Measurements from ENCODE around the gene OPN1MW2. TPM values are rescaled to one million over a fixed set of nuclear protein-coding genes. Genes with fewer than 3 reads are reported as not detected.
"Not testable (repeated sequence)": the region's sequence is repeated elsewhere in the genome, so short reads cannot be mapped to it uniquely, and the experiment has no call there.

OPN1MW2 gene
- total RNA-seq, result not detected

DNA sequence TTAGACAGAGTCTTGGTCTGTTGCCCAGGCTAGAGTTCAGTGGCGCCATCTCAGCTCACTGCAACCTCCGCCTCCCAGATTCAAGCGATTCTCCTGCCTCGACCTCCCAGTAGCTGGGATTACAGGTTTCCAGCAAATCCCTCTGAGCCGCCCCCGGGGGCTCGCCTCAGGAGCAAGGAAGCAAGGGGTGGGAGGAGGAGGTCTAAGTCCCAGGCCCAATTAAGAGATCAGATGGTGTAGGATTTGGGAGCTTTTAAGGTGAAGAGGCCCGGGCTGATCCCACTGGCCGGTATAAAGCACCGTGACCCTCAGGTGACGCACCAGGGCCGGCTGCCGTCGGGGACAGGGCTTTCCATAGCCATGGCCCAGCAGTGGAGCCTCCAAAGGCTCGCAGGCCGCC lies at the start of gene OPN1MW2:
Gene OPN1MW2 (plus strand): TSS at position 301 of the 400 bp plus-strand sequence. CDS start 60 bp downstream, at position 361.
- TF ChIP-seq, protein P1, sequence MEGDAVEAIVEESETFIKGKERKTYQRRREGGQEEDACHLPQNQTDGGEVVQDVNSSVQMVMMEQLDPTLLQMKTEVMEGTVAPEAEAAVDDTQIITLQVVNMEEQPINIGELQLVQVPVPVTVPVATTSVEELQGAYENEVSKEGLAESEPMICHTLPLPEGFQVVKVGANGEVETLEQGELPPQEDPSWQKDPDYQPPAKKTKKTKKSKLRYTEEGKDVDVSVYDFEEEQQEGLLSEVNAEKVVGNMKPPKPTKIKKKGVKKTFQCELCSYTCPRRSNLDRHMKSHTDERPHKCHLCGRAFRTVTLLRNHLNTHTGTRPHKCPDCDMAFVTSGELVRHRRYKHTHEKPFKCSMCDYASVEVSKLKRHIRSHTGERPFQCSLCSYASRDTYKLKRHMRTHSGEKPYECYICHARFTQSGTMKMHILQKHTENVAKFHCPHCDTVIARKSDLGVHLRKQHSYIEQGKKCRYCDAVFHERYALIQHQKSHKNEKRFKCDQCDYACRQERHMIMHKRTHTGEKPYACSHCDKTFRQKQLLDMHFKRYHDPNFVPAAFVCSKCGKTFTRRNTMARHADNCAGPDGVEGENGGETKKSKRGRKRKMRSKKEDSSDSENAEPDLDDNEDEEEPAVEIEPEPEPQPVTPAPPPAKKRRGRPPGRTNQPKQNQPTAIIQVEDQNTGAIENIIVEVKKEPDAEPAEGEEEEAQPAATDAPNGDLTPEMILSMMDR (IDR thresholded peaks at IDR 0.05; ENCODE audit: low read depth), result not testable (repeated sequence)

- TF ChIP-seq, protein P1 (IDR thresholded peaks at IDR 0.05; ENCODE audit: low read depth), result not testable (repeated sequence)
Observed at GRCh38 chrX:154182296-154182695, 37.3 kb upstream of the OPN1MW2 start, which contains the start of gene OPN1MW. Gene OPN1MW (plus strand): TSS chrX:154182596. CDS start chrX:154182678, 82 bp downstream.

DNA sequence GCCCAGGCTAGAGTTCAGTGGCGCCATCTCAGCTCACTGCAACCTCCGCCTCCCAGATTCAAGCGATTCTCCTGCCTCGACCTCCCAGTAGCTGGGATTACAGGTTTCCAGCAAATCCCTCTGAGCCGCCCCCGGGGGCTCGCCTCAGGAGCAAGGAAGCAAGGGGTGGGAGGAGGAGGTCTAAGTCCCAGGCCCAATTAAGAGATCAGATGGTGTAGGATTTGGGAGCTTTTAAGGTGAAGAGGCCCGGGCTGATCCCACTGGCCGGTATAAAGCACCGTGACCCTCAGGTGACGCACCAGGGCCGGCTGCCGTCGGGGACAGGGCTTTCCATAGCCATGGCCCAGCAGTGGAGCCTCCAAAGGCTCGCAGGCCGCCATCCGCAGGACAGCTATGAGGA lies 37.7 kb downstream of the OPN1MW2 start, which contains the start of gene OPN1MW3:
Gene OPN1MW3 (plus strand): TSS at position 301 of the 400 bp plus-strand sequence. CDS start 38 bp downstream, at position 339.
- TF ChIP-seq, protein P1 (IDR thresholded peaks at IDR 0.05; ENCODE audit: low read depth), result not testable (repeated sequence)

Other genes with a start within 250 kb of the OPN1MW2 start
- 10 to 100 TPM; 17.7 to 33.9 (median 21.2) TPM for gene HCFC1, start 247.9 kb upstream of the OPN1MW2 start, total RNA-seq
- gene TMEM187, start 247.0 kb upstream of the OPN1MW2 start, total RNA-seq, result 1 to 10 TPM; 2.0 to 10.0 (median 6.1) TPM
- gene IRAK1, start 199.9 kb upstream of the OPN1MW2 start, total RNA-seq, result 10 to 100 TPM; 42.7 to 74.4 (median 47.3) TPM
- 10 to 100 TPM; 36.8 to 71.2 (median 47.1) TPM for gene MECP2, start 122.0 kb upstream of the OPN1MW2 start, total RNA-seq
- gene OPN1LW, start 75.5 kb upstream of the OPN1MW2 start, total RNA-seq, result not detected
- gene OPN1MW, start 37.2 kb upstream of the OPN1MW2 start, total RNA-seq, result not detected
- gene OPN1MW3, start 37.8 kb downstream of the OPN1MW2 start, total RNA-seq, result not detected
- gene TEX28, start 75.4 kb downstream of the OPN1MW2 start, total RNA-seq, result not detected
- under 1 TPM in 2 of 4 donors, not detected in 2; 0.34 to 0.66 TPM for gene TKTL1, start 76.0 kb downstream of the OPN1MW2 start, total RNA-seq
- gene FLNA, start 154.9 kb downstream of the OPN1MW2 start, total RNA-seq, result 1,000 to 10,000 TPM in 1 of 4 donors, 100 to 1,000 TPM in 3; 462 to 1,045 (median 723) TPM
- gene EMD, start 159.5 kb downstream of the OPN1MW2 start, total RNA-seq, result 10 to 100 TPM; 27.6 to 37.9 (median 30.2) TPM
- 1,000 to 10,000 TPM; 3,672 to 6,817 (median 5,466) TPM for gene RPL10, start 178.6 kb downstream of the OPN1MW2 start, total RNA-seq
- 10 to 100 TPM; 22.2 to 42.8 (median 38.0) TPM for gene DNASE1L1, start 189.5 kb downstream of the OPN1MW2 start, total RNA-seq
- 100 to 1,000 TPM in 1 of 4 donors, 10 to 100 TPM in 3; 23.5 to 102 (median 40.7) TPM for gene TAFAZZIN, start 191.8 kb downstream of the OPN1MW2 start, total RNA-seq
- gene ATP6AP1, start 208.9 kb downstream of the OPN1MW2 start, total RNA-seq, result 10 to 100 TPM; 33.6 to 94.5 (median 43.9) TPM
- gene GDI1, start 217.4 kb downstream of the OPN1MW2 start, total RNA-seq, result 10 to 100 TPM; 45.3 to 89.7 (median 61.6) TPM
- gene FAM50A, start 224.4 kb downstream of the OPN1MW2 start, total RNA-seq, result 100 to 1,000 TPM in 2 of 4 donors, 10 to 100 TPM in 2; 37.3 to 104 (median 78.3) TPM
- gene PLXNA3, start 238.5 kb downstream of the OPN1MW2 start, total RNA-seq, result 10 to 100 TPM in 3 of 4 donors, 1 to 10 TPM in 1; 5.6 to 17.9 (median 11.6) TPM

All from subcutaneous adipose tissue (tissue), 4 donors.